OCI-LY7 (cell line): ENCODE results near the gene MSLN. TPM values are rescaled to one million over a fixed set of nuclear protein-coding genes. Genes with fewer than 3 reads are reported as not detected.
A peak's percentile ranks its signal among the peaks of the same experiment; 100 is the strongest.

Experiments used
- BruUV-seq: library from RNA; stranded (reverse); fragments of 400-500 nt; replicated peaks from 2 replicates; lab custom pipeline; 2021; lab: Mats Ljungman, UMichigan
- CTCF ChIA-PET: fragments of 300-600 bp; sonication (Branson Sonifier 250); formaldehyde crosslinking; loops from one replicate; lab custom pipeline; 2022; ENCODE audit warnings: antibody characterized with exemption; ENCODE audit not compliant: unreplicated experiment; lab: Charles Lee
- POLR2A ChIA-PET: fragments of 300-600 bp; sonication (Branson Sonifier 250); formaldehyde crosslinking; loops from one replicate; lab custom pipeline; 2022; ENCODE audit warnings: antibody characterized with exemption; lab: Charles Lee
- DNase-seq: peaks from one replicate; pipeline ENCODE4 v3.0.0-alpha.2; 2015; ENCODE audit warnings: low spot score
- H2AFZ ChIP-seq: fragments of 200-600 bp; sonication (generic), shearing (Covaris generic); 2 replicates; pipeline ENCODE4 v1.6.1; 2014; ENCODE audit warnings: mild to moderate bottlenecking, antibody characterized with exemption, low read length, moderate library complexity
- H3K27ac ChIP-seq: fragments of 200-600 bp; sonication (generic); 2 replicates; pipeline ENCODE4 v1.5.1; 2014; ENCODE audit warnings: mixed run types, low read depth, mild to moderate bottlenecking, moderate library complexity, low read length, inconsistent platforms; ENCODE audit not compliant: poor library complexity, severe bottlenecking
- H3K36me3 ChIP-seq: fragments of 200-600 bp; sonication (generic); 2 replicates; pipeline ENCODE4 v1.6.1; 2014; ENCODE audit warnings: mild to moderate bottlenecking, antibody characterized with exemption, low read length, moderate library complexity, mixed read lengths; ENCODE audit not compliant: insufficient read depth
- H3K4me1 ChIP-seq: fragments of 200-600 bp; sonication (generic); 2 replicates; pipeline ENCODE4 v1.5.1; 2014; ENCODE audit warnings: mild to moderate bottlenecking, low read length; ENCODE audit not compliant: insufficient read depth, poor library complexity, severe bottlenecking
- H3K4me2 ChIP-seq: fragments of 200-600 bp; sonication (generic); 2 replicates; pipeline ENCODE4 v1.6.1; 2014; ENCODE audit warnings: mild to moderate bottlenecking, low read length
- H3K4me3 ChIP-seq: fragments of 200-600 bp; sonication (generic); 2 replicates; pipeline ENCODE4 v1.5.1; 2014; ENCODE audit warnings: mild to moderate bottlenecking, low read depth, low read length; ENCODE audit not compliant: poor library complexity, severe bottlenecking
- H3K79me2 ChIP-seq: fragments of 200-600 bp; sonication (generic); 2 replicates; pipeline ENCODE4 v1.6.1; 2016; ENCODE audit warnings: low read depth, mild to moderate bottlenecking, low read length, moderate library complexity, mixed read lengths; ENCODE audit not compliant: insufficient read depth
- H3K9me2 ChIP-seq: fragments of 200-600 bp; sonication (generic); 2 replicates; pipeline ENCODE4 v1.6.1; 2016; ENCODE audit warnings: mild to moderate bottlenecking, low read length, mixed read lengths; ENCODE audit not compliant: insufficient read depth
- H3K9me3 ChIP-seq: fragments of 200-600 bp; sonication (generic); 2 replicates; pipeline ENCODE4 v1.6.1; 2014; ENCODE audit warnings: mild to moderate bottlenecking, mixed run types, low read length, mixed read lengths
- H4K20me1 ChIP-seq: fragments of 200-600 bp; sonication (generic); 2 replicates; pipeline ENCODE4 v1.6.1; 2014; ENCODE audit warnings: mild to moderate bottlenecking, antibody characterized with exemption, low read length, moderate library complexity, mixed read lengths; ENCODE audit not compliant: insufficient read depth
- EZH2phosphoT487 ChIP-seq: fragments of 200-600 bp; sonication (generic); IDR thresholded peaks from 2 replicates; pipeline ENCODE4 v1.6.1; 2018; ENCODE audit warnings: low read depth, borderline replicate concordance, mild to moderate bottlenecking, mixed run types, antibody characterized with exemption, low read length, moderate library complexity, mixed read lengths
- intact Hi-C: fragments of 100-400 bp; cut with micrococcal nuclease; formaldehyde crosslinking; loops from one replicate; pipeline ENCODE4 v1.10.0; 2022; ENCODE audit not compliant: unreplicated experiment
- total RNA-seq, 2 experiments: library from RNA; depleted of rRNA in 1 of 2; stranded (reverse); fragments of >200 nt in 1 of 2; shearing (Covaris generic) in 1 of 2; gene quantifications; 2 replicates each; pipeline ENCODE4 v1.2.3, GENCODE V29; 2014 to 2022
- TF ChIP-seq, protein P1 (sequence below): fragments of 200-600 bp; sonication (generic); conservative IDR thresholded peaks from 2 replicates; pipeline ENCODE4 v1.5.1; 2014; ENCODE audit warnings: mild to moderate bottlenecking, antibody characterized with exemption, low read length, moderate library complexity, mixed read lengths

Gene MSLN
- total RNA-seq, 2 experiments from 2014 or later = 0.13 to 0.44 TPM

DNA sequence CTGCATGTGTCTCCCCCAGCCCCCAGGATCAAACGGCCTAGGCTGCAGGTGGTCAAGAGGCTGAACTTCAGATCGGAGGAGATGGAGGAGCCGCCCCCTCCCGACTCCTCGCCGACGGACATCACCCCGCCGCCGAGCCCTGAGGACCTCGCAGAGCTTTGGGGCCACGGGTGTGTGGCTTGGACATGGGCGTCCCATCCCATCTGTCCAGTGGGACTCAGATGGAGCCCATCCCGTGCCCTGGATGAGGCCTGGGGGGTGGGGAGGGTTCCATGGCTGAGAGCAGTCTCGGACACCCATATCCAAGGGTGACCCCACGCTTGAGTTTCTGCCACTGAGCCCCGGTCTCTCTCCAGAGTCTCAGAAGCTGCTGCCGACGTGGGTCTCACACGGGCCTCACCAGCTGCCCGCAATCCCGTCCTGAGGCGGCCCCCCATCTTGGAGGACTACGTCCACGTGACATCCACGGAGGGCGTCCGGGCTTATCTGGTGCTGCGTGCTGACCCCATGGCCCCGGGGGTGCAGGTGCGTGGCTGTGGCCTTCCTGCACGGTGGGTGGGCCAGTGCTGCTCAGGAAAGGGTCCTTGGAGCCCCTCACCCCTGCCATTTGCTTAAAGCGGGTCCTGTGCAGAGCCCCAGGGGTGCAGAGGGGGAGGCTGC lies 28.8 kb downstream of the MSLN start:
- no peak for DNase-seq
- Histone ChIP-seq H3K9me3 (no peaks in the 10 kb centered on the region), H3K9me2 (no peaks in the 10 kb centered on the region), H3K4me1 (peaks cover 17% of the 10 kb centered on the region), H2AFZ (no peak overlapping the region), H3K79me2 (peaks cover 30% of the 10 kb centered on the region), H3K4me3 (peak overlapping the region; percentile 91), H3K27ac (peak overlapping the region; percentile 33), H3K36me3 (peaks cover 69% of the 10 kb centered on the region), H3K4me2 (peak overlapping the region; percentile 95), H4K20me1 (0 out of 2 replicates have a peak, but pooled peaks cover 4% of the 10 kb centered on the region)
- POLR2A ChIA-PET = interaction anchor here (1.2 to 1.3 kb wide), 2 partner anchors 67 to 75 kb away, joined by 3 to 5 read pairs; partner anchors contain the start of gene METRN
- TF ChIP-seq, protein P1, sequence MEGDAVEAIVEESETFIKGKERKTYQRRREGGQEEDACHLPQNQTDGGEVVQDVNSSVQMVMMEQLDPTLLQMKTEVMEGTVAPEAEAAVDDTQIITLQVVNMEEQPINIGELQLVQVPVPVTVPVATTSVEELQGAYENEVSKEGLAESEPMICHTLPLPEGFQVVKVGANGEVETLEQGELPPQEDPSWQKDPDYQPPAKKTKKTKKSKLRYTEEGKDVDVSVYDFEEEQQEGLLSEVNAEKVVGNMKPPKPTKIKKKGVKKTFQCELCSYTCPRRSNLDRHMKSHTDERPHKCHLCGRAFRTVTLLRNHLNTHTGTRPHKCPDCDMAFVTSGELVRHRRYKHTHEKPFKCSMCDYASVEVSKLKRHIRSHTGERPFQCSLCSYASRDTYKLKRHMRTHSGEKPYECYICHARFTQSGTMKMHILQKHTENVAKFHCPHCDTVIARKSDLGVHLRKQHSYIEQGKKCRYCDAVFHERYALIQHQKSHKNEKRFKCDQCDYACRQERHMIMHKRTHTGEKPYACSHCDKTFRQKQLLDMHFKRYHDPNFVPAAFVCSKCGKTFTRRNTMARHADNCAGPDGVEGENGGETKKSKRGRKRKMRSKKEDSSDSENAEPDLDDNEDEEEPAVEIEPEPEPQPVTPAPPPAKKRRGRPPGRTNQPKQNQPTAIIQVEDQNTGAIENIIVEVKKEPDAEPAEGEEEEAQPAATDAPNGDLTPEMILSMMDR = no peak
- TF ChIP-seq EZH2phosphoT487 = no peak
- intact Hi-C loops = loop anchor here (5.0 kb wide), 1 partner anchor 42 kb away; no protein-coding TSS in a partner anchor
- BruUV-seq = no TSS peak
- CTCF ChIA-PET = interaction anchor here (1.0 kb wide), 1 partner anchor 73 kb away, joined by 4 read pairs; no protein-coding TSS in a partner anchor

DNA sequence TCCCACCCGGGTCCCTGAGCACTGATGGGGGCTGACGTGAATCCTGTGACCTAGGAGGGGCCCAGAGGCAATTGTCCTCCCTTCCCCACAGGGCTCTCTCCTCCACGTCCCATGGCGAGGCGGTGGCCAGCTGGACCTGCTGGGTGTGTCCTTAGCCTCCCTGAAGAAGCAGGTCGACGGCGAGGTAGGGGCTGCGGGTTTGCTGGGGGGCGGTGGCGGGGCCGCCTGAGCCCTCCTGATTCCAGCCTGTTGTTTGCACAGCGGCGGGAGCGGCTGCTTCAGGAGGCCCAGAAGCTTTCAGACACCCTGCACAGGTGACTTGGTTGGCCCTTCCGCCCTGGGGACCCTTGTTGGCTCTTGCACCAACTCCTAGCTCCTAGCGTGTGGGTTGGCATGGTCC lies 29.6 kb downstream of the MSLN start:
- no peak for TF ChIP-seq EZH2phosphoT487
- TF ChIP-seq, protein P1 = no peak
- Histone ChIP-seq H3K9me2 (no peaks in the 10 kb centered on the region), H3K4me2 (peak overlapping the region; percentile 95), H3K36me3 (peaks cover 62% of the 10 kb centered on the region), H3K4me1 (peaks cover 17% of the 10 kb centered on the region), H3K79me2 (peaks cover 30% of the 10 kb centered on the region), H3K9me3 (no peaks in the 10 kb centered on the region), H3K27ac (no peak overlapping the region), H2AFZ (no peak overlapping the region), H4K20me1 (0 out of 2 replicates have a peak, but pooled peaks cover 4% of the 10 kb centered on the region), H3K4me3 (peak overlapping the region; percentile 91)
- CTCF ChIA-PET = no interaction called here
- DNase-seq = no peak
- POLR2A ChIA-PET = no interaction called here
- BruUV-seq = no TSS peak
- intact Hi-C loops = no loop called here

DNA sequence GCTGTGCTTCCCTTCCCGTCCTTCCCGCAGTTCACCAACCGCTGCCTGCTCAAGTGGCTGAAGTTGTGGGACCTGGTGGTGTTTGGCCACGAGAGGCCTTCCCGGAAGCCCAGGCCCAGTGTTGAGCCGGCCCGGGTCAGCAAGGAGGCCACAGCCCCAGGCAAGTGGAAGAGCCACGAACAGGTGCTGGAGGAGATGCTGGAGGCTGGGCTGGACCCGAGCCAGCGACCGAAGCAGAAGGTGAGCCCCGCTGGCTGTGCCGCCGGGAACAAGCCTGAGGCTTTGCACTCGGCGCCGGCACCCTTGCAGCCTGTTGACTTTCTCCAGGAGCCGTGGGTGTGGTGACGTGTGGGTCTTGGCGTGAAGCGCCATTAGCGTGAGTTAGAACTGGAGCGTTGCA lies 30.6 kb downstream of the MSLN start:
- H3K9me3 ChIP-seq = no peaks in the 10 kb centered on the region
- no peak overlapping the region for H2AFZ ChIP-seq
- CTCF ChIA-PET = no interaction called here
- BruUV-seq = no TSS peak
- H3K9me2 ChIP-seq = no peaks in the 10 kb centered on the region
- H3K79me2 ChIP-seq = peaks cover 30% of the 10 kb centered on the region
- POLR2A ChIA-PET = no interaction called here
- H4K20me1 ChIP-seq = 0 out of 2 replicates have a peak, but pooled peaks cover 4% of the 10 kb centered on the region
- H3K4me3 ChIP-seq = no peak overlapping the region
- TF ChIP-seq, protein P1 = no peak
- no peak for TF ChIP-seq EZH2phosphoT487
- peaks cover 59% of the 10 kb centered on the region for H3K36me3 ChIP-seq
- intact Hi-C loops = no loop called here
- H3K27ac ChIP-seq = no peak overlapping the region
- H3K4me1 ChIP-seq = peaks cover 17% of the 10 kb centered on the region
- H3K4me2 ChIP-seq = no peak overlapping the region
- DNase-seq = no peak
